ENCODE data around the gene RBM7. TPM values are rescaled to one million over a fixed set of nuclear protein-coding genes. Genes with fewer than 3 reads are reported as not detected.

The RBM7 gene
- polyA plus RNA-seq, 6 donors from 2014 or later: 42.5 to 73.4 (median 60.3) TPM

DNA sequence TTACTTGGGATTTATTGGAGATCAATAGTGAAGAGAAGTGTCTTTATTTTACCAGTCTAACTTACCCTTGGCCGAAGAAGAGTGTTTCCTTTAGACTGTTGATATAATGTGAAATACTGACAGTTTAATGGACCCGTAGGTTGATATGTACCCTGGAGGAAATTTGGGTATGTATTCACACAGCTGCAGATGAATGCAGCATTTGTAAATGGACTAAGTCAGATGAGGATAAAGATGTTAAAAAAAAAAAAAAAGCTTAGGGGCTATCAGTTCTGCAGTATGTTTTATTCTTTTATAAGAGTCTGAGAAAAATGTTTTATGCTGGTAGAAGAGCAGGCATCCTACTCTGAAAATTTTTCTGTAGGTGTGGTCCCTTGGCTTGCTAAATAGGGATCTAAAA, 41.5 kb downstream of the RBM7 start:
- ATAC-seq (ENCODE audit: low read depth in 2 of 2) (no peak), DNase-seq (no peak)
- H3K27me3 Mint-ChIP-seq: no peaks in the 10 kb centered on the region
- peaks cover 0 to 6% (median 0%) of the 10 kb centered on the region in 7 donors for H3K9me3 Mint-ChIP-seq
- H3K27ac Mint-ChIP-seq: no peak overlapping the region
- H3K4me3 Mint-ChIP-seq: peak overlapping the region in 1 of 8 donors; percentile 48
- peaks cover 10 to 20% of the 10 kb centered on the region in 2 donors for H3K36me3 Mint-ChIP-seq
- H3K4me1 Mint-ChIP-seq: peaks cover 15 to 25% (median 21%) of the 10 kb centered on the region in 3 donors

DNA sequence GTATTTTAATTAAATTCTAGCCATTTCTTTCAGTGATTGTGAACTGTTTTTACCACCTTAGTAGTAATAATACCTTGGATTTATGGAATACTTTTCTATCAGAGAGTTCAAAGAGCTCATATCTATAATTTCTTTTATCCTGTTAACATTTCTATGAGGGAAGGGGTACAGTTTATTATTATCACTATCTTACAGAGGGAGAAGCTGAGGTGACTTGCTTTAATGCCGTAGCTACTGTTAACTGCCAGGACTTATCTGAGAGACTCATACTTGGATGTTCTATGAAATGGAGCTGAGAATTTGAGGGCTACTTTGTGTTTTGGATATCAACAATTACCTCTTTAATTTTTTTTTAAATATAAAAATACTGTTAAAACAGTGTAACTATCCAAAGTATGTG, 42.1 kb downstream of the RBM7 start:
- no peaks in the 10 kb centered on the region for H3K27me3 Mint-ChIP-seq
- H3K4me1 Mint-ChIP-seq: peaks cover 15 to 25% (median 21%) of the 10 kb centered on the region in 3 donors
- peaks cover 16 to 20% of the 10 kb centered on the region in 2 donors for H3K36me3 Mint-ChIP-seq
- no peak overlapping the region for H3K27ac Mint-ChIP-seq
- H3K4me3 Mint-ChIP-seq: no peak overlapping the region
- DNase-seq: no peak
- ATAC-seq (ENCODE audit: low read depth in 2 of 2): no peak
- H3K9me3 Mint-ChIP-seq: peaks cover 0 to 6% (median 0%) of the 10 kb centered on the region in 7 donors

DNA sequence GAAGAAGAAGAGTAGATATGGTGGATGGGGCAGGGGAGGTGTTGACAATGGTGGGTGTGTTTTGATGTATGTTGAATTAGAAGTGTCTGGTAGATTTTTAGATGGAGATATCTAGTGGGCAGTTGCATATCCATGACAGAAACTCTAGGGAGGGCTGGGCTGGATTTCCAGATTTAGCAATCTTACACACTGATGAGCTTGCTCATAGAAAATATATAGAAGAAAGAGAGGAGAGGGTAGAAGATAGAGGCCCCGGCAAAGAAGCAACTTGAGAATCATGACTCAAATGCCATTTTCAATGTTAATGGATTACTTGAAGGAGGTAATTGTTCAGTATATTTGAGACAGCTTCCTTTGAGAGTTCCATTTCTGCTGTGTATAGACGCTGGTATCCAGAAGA, 47.0 kb downstream of the RBM7 start:
- no peak for DNase-seq
- peak overlapping the region in 1 of 6 donors; percentile 57 for H3K27ac Mint-ChIP-seq
- ATAC-seq (ENCODE audit: low read depth in 2 of 2): no peak
- peaks cover 0 to 6% (median 0%) of the 10 kb centered on the region in 7 donors for H3K9me3 Mint-ChIP-seq
- no peaks in the 10 kb centered on the region for H3K27me3 Mint-ChIP-seq
- no peak overlapping the region for H3K4me3 Mint-ChIP-seq
- H3K36me3 Mint-ChIP-seq: peaks cover 24 to 26% of the 10 kb centered on the region in 2 donors
- H3K4me1 Mint-ChIP-seq: peaks cover 0 to 6% (median 0%) of the 10 kb centered on the region in 3 donors

DNA sequence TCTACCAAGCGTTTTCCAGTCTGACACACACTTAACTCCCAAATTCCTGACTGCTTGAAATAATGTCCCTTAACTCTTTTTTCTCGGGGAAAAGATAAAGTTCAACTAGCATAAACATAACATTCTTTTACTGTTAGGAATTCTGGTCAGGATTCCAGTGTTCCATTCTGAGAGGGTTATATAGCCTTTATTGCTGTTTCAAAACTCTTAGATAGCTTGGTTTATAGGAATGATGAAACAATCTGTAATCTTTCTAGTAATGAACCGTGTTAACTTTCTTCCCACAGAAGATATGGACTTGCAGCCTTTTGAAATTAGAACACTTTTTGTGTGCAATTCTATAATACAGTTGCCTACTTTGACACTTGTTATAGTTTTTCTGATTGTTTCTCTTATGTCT, 47.4 kb downstream of the RBM7 start:
- Mint-ChIP-seq H3K36me3 (peaks cover 24 to 26% of the 10 kb centered on the region in 2 donors), H3K27ac (no peak overlapping the region), H3K4me1 (peaks cover 0 to 6% (median 0%) of the 10 kb centered on the region in 3 donors), H3K9me3 (peaks cover 0 to 6% (median 0%) of the 10 kb centered on the region in 7 donors), H3K4me3 (no peak overlapping the region), H3K27me3 (no peaks in the 10 kb centered on the region)
- ATAC-seq (ENCODE audit: low read depth in 2 of 2) (no peak), DNase-seq (no peak)

DNA sequence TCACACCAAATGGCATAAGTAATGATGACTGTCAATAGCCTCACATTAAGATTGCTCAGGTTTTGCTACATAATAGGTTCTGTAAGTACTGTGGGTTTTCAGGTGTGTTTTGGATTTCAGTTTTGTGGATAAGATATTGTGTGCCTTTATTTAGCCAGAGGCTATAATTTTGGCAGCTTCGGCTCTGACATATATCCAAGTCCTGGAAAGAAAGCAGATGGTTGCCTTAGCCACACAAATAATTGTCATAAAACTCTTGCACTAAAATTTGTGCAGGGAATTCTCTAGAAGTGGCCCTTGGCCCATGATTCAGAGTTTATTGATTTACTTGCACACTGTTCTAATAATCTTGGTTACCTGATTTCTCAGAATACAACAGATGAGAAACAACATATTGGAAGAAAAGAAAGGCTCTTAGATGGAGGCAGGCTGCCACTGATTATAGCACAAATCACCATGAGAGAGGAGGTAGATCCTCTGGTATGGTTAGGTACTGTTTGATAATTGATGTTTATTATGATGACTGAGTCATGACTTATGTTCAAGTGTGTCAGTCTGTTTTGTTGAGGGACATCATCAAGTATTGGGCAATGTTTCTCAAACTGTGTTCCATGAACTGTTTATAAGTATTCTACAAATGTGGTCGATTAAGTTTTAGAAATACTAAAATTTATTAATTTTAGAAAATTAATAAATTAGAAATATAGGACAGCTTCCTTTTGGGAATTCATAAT, 48.5 kb downstream of the RBM7 start:
- DNase-seq: no peak
- Mint-ChIP-seq H3K4me1 (peaks cover 0 to 6% (median 0%) of the 10 kb centered on the region in 3 donors), H3K27ac (no peak overlapping the region)

DNA sequence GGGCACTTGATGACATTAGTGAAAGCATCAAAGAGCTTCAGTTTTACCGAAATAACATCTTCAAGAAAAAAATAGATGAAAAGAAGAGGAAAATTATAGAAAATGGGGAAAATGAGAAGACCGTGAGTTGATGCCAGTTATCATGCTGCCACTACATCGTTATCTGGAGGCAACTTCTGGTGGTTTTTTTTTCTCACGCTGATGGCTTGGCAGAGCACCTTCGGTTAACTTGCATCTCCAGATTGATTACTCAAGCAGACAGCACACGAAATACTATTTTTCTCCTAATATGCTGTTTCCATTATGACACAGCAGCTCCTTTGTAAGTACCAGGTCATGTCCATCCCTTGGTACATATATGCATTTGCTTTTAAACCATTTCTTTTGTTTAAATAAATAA, 49.4 kb downstream of the RBM7 start:
- DNase-seq (no peak), ATAC-seq (ENCODE audit: low read depth in 2 of 2) (no peak)
- Mint-ChIP-seq H3K27ac (no peak overlapping the region), H3K36me3 (peaks cover 15 to 26% of the 10 kb centered on the region in 2 donors), H3K27me3 (no peaks in the 10 kb centered on the region), H3K4me1 (peaks cover 0 to 6% (median 0%) of the 10 kb centered on the region in 3 donors), H3K4me3 (no peak overlapping the region), H3K9me3 (peaks cover 0 to 6% (median 0%) of the 10 kb centered on the region in 7 donors)

More for the DNA sequence above, 48.5 kb downstream of the RBM7 start:
- Mint-ChIP-seq H3K36me3 (peaks cover 24 to 26% of the 10 kb centered on the region in 2 donors), H3K9me3 (peaks cover 0 to 6% (median 0%) of the 10 kb centered on the region in 7 donors), H3K4me3 (no peak overlapping the region), H3K27me3 (no peaks in the 10 kb centered on the region)
- no peak for ATAC-seq (ENCODE audit: low read depth in 2 of 2)

DNA sequence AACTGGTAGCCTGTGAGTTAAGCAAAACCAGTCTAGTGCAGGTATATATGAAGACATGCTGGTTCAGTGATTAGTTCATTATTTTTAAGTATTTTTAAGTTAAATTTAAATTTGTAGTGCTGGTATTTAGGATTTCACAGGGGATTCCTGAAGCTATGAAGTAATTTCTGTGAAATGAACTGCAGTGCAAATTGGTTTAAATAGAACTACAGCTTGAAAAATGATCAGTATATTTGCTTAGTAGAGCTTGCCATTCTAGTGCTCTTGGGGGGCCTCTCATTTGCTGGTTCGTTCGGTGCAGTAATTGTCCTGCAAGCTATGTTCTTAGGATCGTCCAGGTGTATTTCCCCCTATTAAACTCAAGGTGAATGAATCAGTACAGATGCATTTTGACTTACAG, 51.9 kb downstream of the RBM7 start:
- Mint-ChIP-seq H3K4me3 (no peak overlapping the region), H3K27me3 (no peaks in the 10 kb centered on the region), H3K36me3 (peaks cover 4 to 11% of the 10 kb centered on the region in 2 donors), H3K4me1 (no peaks in the 10 kb centered on the region), H3K9me3 (no peaks in the 10 kb centered on the region), H3K27ac (no peak overlapping the region)
- DNase-seq (no peak), ATAC-seq (ENCODE audit: low read depth in 2 of 2) (no peak)

Other genes starting within 250 kb of the RBM7 start
- under 1 TPM in 1 of 6 donors, not detected in 5; 0.64 TPM for gene NNMT, start 104.3 kb upstream of the RBM7 start, polyA plus RNA-seq (ENCODE audit: low read depth in 6 of 6)
- 10 to 100 TPM in 5 of 6 donors, 1 to 10 TPM in 1; 7.0 to 17.2 (median 15.4) TPM for gene C11orf71, start 155 bp upstream of the RBM7 start, polyA plus RNA-seq (ENCODE audit: low read depth in 6 of 6)
- gene REXO2, start 38.8 kb downstream of the RBM7 start, polyA plus RNA-seq (ENCODE audit: low read depth in 6 of 6): 10 to 100 TPM; 29.8 to 38.6 (median 32.6) TPM
- not detected for gene NXPE1, start 159.2 kb downstream of the RBM7 start, polyA plus RNA-seq (ENCODE audit: low read depth in 6 of 6)
- not detected for gene NXPE4, start 195.1 kb downstream of the RBM7 start, polyA plus RNA-seq (ENCODE audit: low read depth in 6 of 6)